LNCAP (cell line): ENCODE data around the gene ERGIC3.

Experiments
- CTCF ChIP-seq: fragments of 450-650 bp; IDR thresholded peaks from 2 replicates; pipeline ENCODE4 v1.5.1; 2017; ENCODE audit warnings: mild to moderate bottlenecking

The ERGIC3 gene

DNA sequence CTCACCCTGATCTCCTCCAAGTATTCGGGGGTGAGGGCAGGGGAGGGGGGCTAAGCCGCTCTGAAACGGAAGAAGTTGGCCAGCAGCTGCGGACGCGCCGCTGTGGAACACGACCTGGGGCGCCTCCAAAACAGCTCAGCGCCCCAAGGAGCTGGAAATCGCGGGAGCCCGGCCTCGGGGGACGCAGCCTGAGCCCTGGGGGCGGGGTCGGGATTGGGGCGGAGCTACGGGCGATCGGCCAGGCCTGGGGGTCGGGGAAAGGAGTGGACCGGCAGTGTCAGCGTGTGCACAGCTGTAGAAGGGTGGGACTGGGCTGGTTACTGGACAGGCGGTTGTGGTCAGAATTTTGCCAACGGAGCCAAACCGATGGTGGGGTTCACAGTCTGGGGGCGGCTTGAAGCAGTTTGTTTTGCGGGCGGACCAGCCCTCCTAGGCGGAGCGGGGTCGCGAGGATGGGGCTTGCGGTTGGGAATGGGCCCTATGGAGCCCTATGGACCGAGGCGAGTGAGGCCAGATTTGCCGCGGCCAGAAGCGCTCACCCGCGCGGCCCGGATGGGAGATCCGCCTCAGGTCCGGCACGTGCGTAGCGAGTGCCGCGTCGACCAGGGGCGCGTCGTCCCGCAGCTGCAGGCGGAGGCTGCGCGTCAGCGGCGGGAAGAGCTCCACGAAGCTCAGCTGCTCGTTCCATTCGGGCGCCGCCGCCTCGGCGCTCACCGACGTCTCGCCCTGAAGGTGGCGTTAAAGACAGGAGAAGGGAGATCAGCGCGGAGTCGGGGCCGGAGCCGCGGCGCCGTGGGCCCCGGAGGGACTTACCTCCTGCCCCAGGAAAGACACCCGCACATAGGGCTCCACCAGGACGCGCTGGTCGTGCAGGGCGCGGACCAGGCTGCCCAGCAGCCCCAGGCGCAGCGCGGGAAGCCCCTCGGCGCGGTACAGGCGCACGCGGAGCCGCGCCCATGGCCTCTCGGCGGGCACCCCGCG is 59.4 kb downstream of the ERGIC3 start:
- TF ChIP-seq CTCF: peak; percentile 31; the same call in 1 of the 2 replicates

GRCh38 chr20:35601990-35602389 is 60.1 kb downstream of the ERGIC3 start:
- no peak for TF ChIP-seq CTCF

DNA sequence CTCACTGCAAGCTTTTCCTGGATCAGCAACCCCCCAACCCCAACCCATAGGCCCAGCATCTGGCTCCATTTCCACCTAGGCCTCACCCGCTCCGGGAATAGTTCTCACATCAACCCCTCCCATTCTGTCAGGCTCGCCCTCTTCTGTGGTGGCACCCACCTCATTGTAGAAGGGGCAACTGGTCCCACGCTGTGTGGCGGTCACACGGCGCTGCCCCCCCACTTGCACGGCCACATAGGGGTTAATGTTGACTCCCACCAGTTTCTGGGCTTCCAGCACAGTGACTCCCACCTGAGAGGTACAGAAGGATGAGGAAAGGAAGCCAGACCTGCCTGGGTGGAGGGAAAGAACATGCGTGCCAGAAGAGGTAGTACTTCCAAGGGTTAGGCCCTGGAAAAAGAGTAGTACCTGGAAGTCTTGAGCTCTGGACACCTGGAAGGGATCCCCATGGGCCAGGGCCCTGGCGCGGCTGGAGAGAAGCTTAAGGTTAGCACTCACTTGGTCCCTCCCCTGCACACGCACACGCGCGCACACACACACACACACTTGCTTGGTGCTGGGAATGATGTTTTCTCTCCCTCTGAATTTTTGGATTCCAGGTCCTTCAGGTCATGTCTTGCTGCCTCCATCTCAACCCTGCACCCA is 61.1 kb downstream of the ERGIC3 start:
- TF ChIP-seq CTCF: no peak

- TF ChIP-seq CTCF: no peak
Observed at GRCh38 chr20:35603695-35604448, 62.0 kb downstream of the ERGIC3 start.

- peak; percentile 30 for TF ChIP-seq CTCF
Observed at GRCh38 chr20:35604449-35604747, 62.5 kb downstream of the ERGIC3 start.

DNA sequence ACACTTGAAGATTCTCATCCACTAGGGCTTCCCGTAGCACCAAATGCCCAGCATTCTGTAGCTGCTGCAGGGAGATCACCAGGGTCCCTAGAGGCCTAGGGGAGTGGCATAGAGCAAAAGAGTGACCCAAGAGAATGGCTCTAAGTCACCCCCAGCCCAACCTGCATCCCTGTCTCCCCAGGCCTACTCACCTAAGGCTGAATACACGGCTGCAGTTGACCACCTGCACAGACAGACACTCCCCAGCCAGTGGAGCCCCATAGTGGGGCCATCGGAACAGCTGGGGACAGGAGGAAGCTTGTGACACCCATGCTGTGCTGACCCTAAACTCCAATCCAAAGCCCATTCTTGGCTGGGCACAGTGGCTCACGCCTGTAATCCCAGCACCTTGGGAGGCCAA is 64.2 kb downstream of the ERGIC3 start:
- no peak for TF ChIP-seq CTCF
